HG03066 (cell line): ENCODE measurements around the gene MAU2.

Experiments used
- ATAC-seq: cut with Tn5 transposase; IDR thresholded peaks from one replicate; pipeline ENCODE4 v1.9.1; 2021; ENCODE audit warnings: low read depth; ENCODE audit not compliant: unreplicated experiment

Gene MAU2

GRCh38 chr19:19320361-19321140, at the start of gene MAU2, which contains the start of gene SUGP1:
MAU2 (plus strand) TSS chr19:19320829; CDS start chr19:19320860, 31 bp downstream.
SUGP1 (minus strand) TSS chr19:19320509; CDS start chr19:19320496, 13 bp downstream.
- ATAC-seq = peak; percentile 86

- ATAC-seq = no peak
These were observed 48.6 kb upstream of the MAU2 start for GRCh38 chr19:19271828-19272599.

- ATAC-seq = no peak
These were observed 46.5 kb upstream of the MAU2 start for GRCh38 chr19:19274146-19274545.

- no peak for ATAC-seq
These were observed 45.7 kb upstream of the MAU2 start for GRCh38 chr19:19274716-19275565.

- ATAC-seq = no peak
These were observed 44.2 kb upstream of the MAU2 start for GRCh38 chr19:19276386-19276785.

GRCh38 chr19:19276851-19277250, 43.8 kb upstream of the MAU2 start:
- no peak for ATAC-seq

- no peak for ATAC-seq
These were observed 42.3 kb upstream of the MAU2 start for GRCh38 chr19:19278315-19278714.

GRCh38 chr19:19279062-19279612, 41.5 kb upstream of the MAU2 start:
- ATAC-seq = no peak

GRCh38 chr19:19279853-19280252, 40.8 kb upstream of the MAU2 start:
- ATAC-seq = no peak

GRCh38 chr19:19280561-19280960, 40.1 kb upstream of the MAU2 start:
- no peak for ATAC-seq

GRCh38 chr19:19285686-19286085, 34.9 kb upstream of the MAU2 start:
- no peak for ATAC-seq

- no peak for ATAC-seq
These were observed 28.0 kb upstream of the MAU2 start for GRCh38 chr19:19292607-19293006.

GRCh38 chr19:19294914-19295313, 25.7 kb upstream of the MAU2 start:
- no peak for ATAC-seq

- ATAC-seq = no peak
These were observed 23.5 kb upstream of the MAU2 start for GRCh38 chr19:19296953-19297689.

GRCh38 chr19:19297759-19298158, 22.9 kb upstream of the MAU2 start:
- ATAC-seq = no peak

- no peak for ATAC-seq
These were observed 20.0 kb upstream of the MAU2 start for GRCh38 chr19:19300613-19301012.

- ATAC-seq = no peak
These were observed 17.2 kb upstream of the MAU2 start for GRCh38 chr19:19303411-19303810.

GRCh38 chr19:19304186-19304965, 16.3 kb upstream of the MAU2 start:
- ATAC-seq = no peak

- no peak for ATAC-seq
These were observed 15.6 kb upstream of the MAU2 start for GRCh38 chr19:19305066-19305465.
